IMR-90 (cell line): ENCODE data around the gene GRPEL2. TPM values are rescaled to one million over a fixed set of nuclear protein-coding genes. Genes with fewer than 3 reads are reported as not detected.

Source experiments
- ATAC-seq: fragments of 200-7000 bp; cut with Tn5 transposase; 2 replicates; pipeline ENCODE4 v1.9.1; 2020; ENCODE audit warnings: low read depth, mild to moderate bottlenecking, moderate library complexity
- BruUV-seq: library from RNA; stranded (reverse); fragments of 400-500 nt; replicated peaks from 2 replicates; lab custom pipeline; 2021; lab: Mats Ljungman, UMichigan
- CTCF ChIA-PET: fragments of 300-600 bp; formaldehyde crosslinking; extraction: SDS; loops from one replicate; lab custom pipeline; 2021; ENCODE audit warnings: antibody characterized with exemption; lab: Yijun Ruan, JAX
- POLR2A ChIA-PET: fragments of 300-600 bp; sonication (Branson Sonifier 250); formaldehyde crosslinking; loops from one replicate; lab custom pipeline; 2022; ENCODE audit warnings: antibody characterized with exemption; ENCODE audit not compliant: unreplicated experiment; lab: Charles Lee
- DNase-seq: peaks from one replicate; pipeline ENCODE4 v3.0.0; 2013
- H2AFZ ChIP-seq: replicated peaks from 2 replicates; pipeline ENCODE3; 2013; ENCODE audit warnings: low read length, mild to moderate bottlenecking; ENCODE audit not compliant: poor library complexity
- H2AK5ac ChIP-seq: 2 replicates; pipeline ENCODE4 v1.6.1; 2013; ENCODE audit warnings: low read depth, low read length, inconsistent platforms
- H2AK9ac ChIP-seq: replicated peaks from 2 replicates; pipeline ENCODE3; 2013; ENCODE audit warnings: mild to moderate bottlenecking, low read depth, low read length, moderate library complexity; ENCODE audit not compliant: poor library complexity
- H2BK120ac ChIP-seq: 2 replicates; pipeline ENCODE4 v1.6.1; 2013; ENCODE audit warnings: low read depth, low read length, inconsistent platforms
- H2BK15ac ChIP-seq: 3 replicates; pipeline ENCODE4 v1.6.1; 2013; ENCODE audit warnings: low read depth, low read length, inconsistent platforms
- H2BK20ac ChIP-seq: 2 replicates; pipeline ENCODE4 v1.6.1; 2013; ENCODE audit warnings: low read depth, mild to moderate bottlenecking, inconsistent platforms, low read length, moderate library complexity
- H2BK5ac ChIP-seq: 2 replicates; pipeline ENCODE4 v1.6.1; 2013; ENCODE audit warnings: mild to moderate bottlenecking, low read depth, low read length, inconsistent platforms; ENCODE audit not compliant: poor library complexity, severe bottlenecking
- H3K14ac ChIP-seq: replicated peaks from 2 replicates; pipeline ENCODE4 v1.6.1; 2013; ENCODE audit warnings: low read depth, low read length, inconsistent platforms
- H3K18ac ChIP-seq: 2 replicates; pipeline ENCODE4 v1.6.1; 2013; ENCODE audit warnings: low read depth, low read length, control low read depth
- H3K23ac ChIP-seq: 2 replicates; pipeline ENCODE4 v1.6.1; 2013; ENCODE audit warnings: low read depth, low read length, inconsistent platforms
- H3K27ac ChIP-seq: 2 replicates; pipeline ENCODE4 v1.5.1; 2013; ENCODE audit warnings: mild to moderate bottlenecking, control low read depth, low read length; ENCODE audit not compliant: insufficient read depth
- H3K27me3 ChIP-seq: 2 replicates; pipeline ENCODE4 v1.6.1; 2013; ENCODE audit warnings: low read length; ENCODE audit not compliant: control insufficient read depth, insufficient read depth
- H3K36me3 ChIP-seq: 2 replicates; pipeline ENCODE4 v1.6.1; 2013; ENCODE audit warnings: low read length, mixed read lengths; ENCODE audit not compliant: control insufficient read depth, insufficient read depth
- H3K4ac ChIP-seq: 2 replicates; pipeline ENCODE4 v1.6.1; 2013; ENCODE audit warnings: low read depth, low read length, inconsistent platforms
- H3K4me1 ChIP-seq: 2 replicates; pipeline ENCODE4 v1.6.1; 2013; ENCODE audit warnings: low read length, mixed read lengths; ENCODE audit not compliant: control insufficient read depth, insufficient read depth
- H3K4me2 ChIP-seq: 2 replicates; pipeline ENCODE4 v1.6.1; 2013; ENCODE audit warnings: low read depth, mild to moderate bottlenecking, control low read depth, low read length, moderate library complexity
- H3K4me3 ChIP-seq: 2 replicates; pipeline ENCODE4 v1.5.1; 2013; ENCODE audit warnings: low read depth, mild to moderate bottlenecking, control low read depth, low read length, moderate library complexity; ENCODE audit not compliant: insufficient read depth
- H3K56ac ChIP-seq: 2 replicates; pipeline ENCODE4 v1.6.1; 2013; ENCODE audit warnings: low read length, inconsistent platforms; ENCODE audit not compliant: insufficient read depth; ENCODE audit errors: extremely low read depth
- H3K79me1 ChIP-seq, 2 experiments: 2 replicates each; pipeline ENCODE4 v1.6.1; 2013; ENCODE audit warnings: low read length in 2 of 2, inconsistent platforms in 1 of 2, low read depth in 1 of 2
- H3K9ac ChIP-seq: 2 replicates; pipeline ENCODE4 v1.6.1; 2013; ENCODE audit warnings: low read depth, low read length, control low read depth
- H3K9me1 ChIP-seq: 2 replicates; pipeline ENCODE4 v1.6.1; 2013; ENCODE audit warnings: low read length, inconsistent platforms; ENCODE audit not compliant: insufficient read depth
- H3K9me3 ChIP-seq: 2 replicates; pipeline ENCODE4 v1.6.1; 2013; ENCODE audit warnings: low read length; ENCODE audit not compliant: control insufficient read depth, insufficient read depth
- H4K20me1 ChIP-seq: 2 replicates; pipeline ENCODE4 v1.6.1; 2013; ENCODE audit warnings: low read length, inconsistent platforms; ENCODE audit not compliant: insufficient read depth
- H4K5ac ChIP-seq: 2 replicates; pipeline ENCODE4 v1.6.1; 2013; ENCODE audit warnings: mild to moderate bottlenecking, low read depth, low read length, control low read depth
- H4K8ac ChIP-seq, 2 experiments: 2 replicates each; pipeline ENCODE4 v1.6.1; 2013; ENCODE audit warnings: low read depth in 2 of 2, low read length in 2 of 2, control low read depth in 1 of 2, inconsistent platforms in 1 of 2
- H4K91ac ChIP-seq: 2 replicates; pipeline ENCODE4 v1.6.1; 2013; ENCODE audit warnings: low read depth, low read length, inconsistent platforms; ENCODE audit not compliant: insufficient read depth
- POLR2A ChIP-seq: IDR thresholded peaks from 2 replicates; pipeline ENCODE4 v1.6.1; 2012; ENCODE audit warnings: mild to moderate bottlenecking, low read depth, low read length
- WGBS, 2 experiments: methylation state at CpG; one replicate each; pipeline versions ENCODE4 v1.1.5 to v1.1.7; 2013; ENCODE audit warnings: missing lambda C conversion rate in 2 of 2; ENCODE audit not compliant: insufficient read length in 1 of 2; ENCODE audit errors: extremely low coverage in 2 of 2; 5-methylcytosine and 5-hydroxymethylcytosine counted together
- dilution Hi-C: fragments of 300-500 bp; cut with HindIII; formaldehyde crosslinking; loops from one replicate; pipeline ENCODE4 v1.14.3; 2018; ENCODE audit warnings: low sequenced_read_pairs; ENCODE audit not compliant: unreplicated experiment
- in situ Hi-C: fragments of 300-500 bp; cut with MboI; formaldehyde crosslinking; loops from 3 replicates; pipeline ENCODE4 v1.14.3; 2019; ENCODE audit warnings: low sequenced_read_pairs, inconsistent platforms, mixed read lengths
- intact Hi-C: fragments of 100-400 bp; cut with micrococcal nuclease; formaldehyde crosslinking; loops from 2 replicates; pipeline ENCODE4 v1.10.0; 2022
- polyA plus RNA-seq, 3 experiments: library from polyadenylated mRNA; depleted of rRNA; stranded (reverse); fragments of >200 nt; gene quantifications; 2 replicates each; pipeline ENCODE4 v1.2.3, GENCODE V29; 2012; ENCODE audit warnings: low replicate concordance in 1 of 3
- total RNA-seq: library from RNA; depleted of rRNA; stranded (reverse); fragments of >200 nt; gene quantifications from 2 replicates; pipeline ENCODE4 v1.2.3, GENCODE V29; 2012

Gene GRPEL2
- total and polyA plus RNA-seq, 2 of the 4 experiments (the other 2 are of a cell fraction) = 6.2 to 18.1 TPM

- Histone ChIP-seq H4K5ac (no peak overlapping the region), H3K4me2 (no peak overlapping the region), H3K4me1 (peaks cover 7% of the 10 kb centered on the region), H2AK9ac (no peak overlapping the region), H3K79me1 (0 out of 4 replicates have a peak, but pooled peaks cover 0 to 3% of the 10 kb centered on the region in 2 experiments), H2AK5ac (no peak overlapping the region), H2AFZ (no peak overlapping the region), H2BK120ac (no peak overlapping the region), H4K8ac (no peak overlapping the region), H3K9me1 (peaks cover 9% of the 10 kb centered on the region), H3K27me3 (no peaks in the 10 kb centered on the region), H3K4me3 (no peak overlapping the region), H3K9me3 (no peaks in the 10 kb centered on the region), H3K23ac (no peak overlapping the region), H3K56ac (no peak overlapping the region), H3K18ac (no peak overlapping the region), H4K91ac (no peak overlapping the region), H3K27ac (no peak overlapping the region), H2BK15ac (no peak overlapping the region), H4K20me1 (no peaks in the 10 kb centered on the region), H3K14ac (no peak overlapping the region), H3K36me3 (no peaks in the 10 kb centered on the region), H2BK20ac (no peak overlapping the region), H3K4ac (no peak overlapping the region), H3K9ac (no peak overlapping the region), H2BK5ac (no peak overlapping the region)
- BruUV-seq = no TSS peak
- no peak for TF ChIP-seq POLR2A
- intact Hi-C loops = no loop called here
- ChIA-PET POLR2A (no interaction called here), CTCF (no interaction called here)
- dilution Hi-C loops = no loop called here
- DNase-seq (no peak), ATAC-seq (no peak)
- in situ Hi-C loops = no loop called here
- 38% methylated on average over 1 of the region's 11 CpGs; no CpG with 5 or more reads in 1 of the 2 experiments for WGBS, 2 experiments
Measured at GRCh38 chr5:149298842-149299404, 46.4 kb upstream of the GRPEL2 start.
